Liver (tissue), 9 donors: ENCODE measurements around the gene PCAT7. TPM values are rescaled to one million over a fixed set of nuclear protein-coding genes. Genes with fewer than 3 reads are reported as not detected.

Experiments
- DNase-seq: peaks from one replicate; pipeline ENCODE4 v3.0.0-alpha.2; 2017; ENCODE audit warnings: low spot score
- H3K27ac ChIP-seq, 2 donors: one replicate each; pipeline ENCODE4 v1.7.0; 2013; ENCODE audit warnings: inconsistent platforms in 2 of 2, low read length in 2 of 2, control low read depth in 1 of 2, low read depth in 1 of 2, mild to moderate bottlenecking in 1 of 2
- H3K27me3 ChIP-seq, 4 donors: one replicate each; pipeline versions ENCODE4 v1.6.1 to v1.7.0; 2013; ENCODE audit warnings: low read length in 3 of 4, inconsistent platforms in 1 of 4, mild to moderate bottlenecking in 1 of 4, moderate library complexity in 1 of 4; ENCODE audit not compliant: control insufficient read depth in 4 of 4, insufficient read depth in 4 of 4
- H3K36me3 ChIP-seq, 4 donors: one replicate each; pipeline versions ENCODE4 v1.6.1 to v1.7.0; 2013; ENCODE audit warnings: low read length in 3 of 4, mild to moderate bottlenecking in 3 of 4, low read depth in 1 of 4, moderate library complexity in 1 of 4; ENCODE audit not compliant: control insufficient read depth in 4 of 4, insufficient read depth in 3 of 4
- H3K4me1 ChIP-seq, 4 donors: one replicate each; pipeline versions ENCODE4 v1.6.1 to v1.7.0; 2013; ENCODE audit warnings: low read length in 3 of 4, mild to moderate bottlenecking in 3 of 4, moderate library complexity in 1 of 4; ENCODE audit not compliant: control insufficient read depth in 4 of 4, insufficient read depth in 4 of 4
- H3K4me3 ChIP-seq, 3 donors: one replicate each; pipeline versions ENCODE4 v1.6.1 to v1.7.0; 2013; ENCODE audit warnings: low read length in 3 of 3, control low read depth in 1 of 3, low read depth in 1 of 3, mild to moderate bottlenecking in 1 of 3
- H3K9ac ChIP-seq, 2 donors: one replicate each; pipeline ENCODE4 v1.7.0; 2013; ENCODE audit warnings: low read length in 2 of 2, mild to moderate bottlenecking in 2 of 2, moderate library complexity in 2 of 2, control low read depth in 1 of 2, low read depth in 1 of 2
- H3K9me3 ChIP-seq, 4 donors: one replicate each; pipeline versions ENCODE4 v1.6.1 to v1.7.0; 2013; ENCODE audit warnings: low read length in 3 of 4; ENCODE audit not compliant: control insufficient read depth in 4 of 4
- EGR1 ChIP-seq, 2 donors: IDR thresholded peaks; 2 replicates each; pipeline ENCODE4 v1.6.1; 2016 to 2018; ENCODE audit warnings: antibody characterized with exemption in 2 of 2, low read depth in 2 of 2
- FOXA1 ChIP-seq: IDR thresholded peaks from 2 replicates; pipeline ENCODE4 v1.6.1; 2016; ENCODE audit warnings: antibody characterized with exemption
- FOXA2 ChIP-seq: IDR thresholded peaks from 2 replicates; pipeline ENCODE4 v1.6.1; 2016; ENCODE audit warnings: antibody characterized with exemption
- HNF4G ChIP-seq: IDR thresholded peaks from 2 replicates; pipeline ENCODE4 v1.6.1; 2016; ENCODE audit warnings: antibody characterized with exemption
- NR2F2 ChIP-seq: IDR thresholded peaks from 2 replicates; pipeline ENCODE4 v1.6.1; 2016; ENCODE audit warnings: antibody characterized with exemption
- RAD21 ChIP-seq, 2 donors: IDR thresholded peaks; 2 replicates each; pipeline ENCODE4 v1.6.1; 2016; ENCODE audit warnings: antibody characterized with exemption in 2 of 2, mild to moderate bottlenecking in 2 of 2
- RXRA ChIP-seq, 2 donors: IDR thresholded peaks; 2 replicates each; pipeline ENCODE4 v1.6.1; 2017 to 2018; ENCODE audit warnings: antibody characterized with exemption in 2 of 2, mild to moderate bottlenecking in 1 of 2
- YY1 ChIP-seq: IDR thresholded peaks from 2 replicates; pipeline ENCODE4 v1.6.1; 2016; ENCODE audit warnings: antibody characterized with exemption, mild to moderate bottlenecking
- WGBS: extraction: QIAGEN DNeasy Blood & Tissue Kit; methylation state at CpG from one replicate; pipeline ENCODE4 v1.1.7; 2013; 5-methylcytosine and 5-hydroxymethylcytosine counted together
- polyA plus RNA-seq, 2 donors: library from polyadenylated mRNA; stranded (reverse) in 1 of 2; unstranded in 1 of 2; fragments of 200-250 nt in 1 of 2; fragments of >200 nt in 1 of 2; fragmentation: Nextera tagmentation in 1 of 2; extraction: Ambion mirVana in 1 of 2; gene quantifications; one replicate each; pipeline versions ENCODE4 v1.2.1 to v1.2.3, GENCODE V29; 2013 to 2015
- total RNA-seq, 2 donors: library from RNA; depleted of rRNA; stranded (reverse); fragments of >200 nt; gene quantifications; one replicate each; pipeline ENCODE4 v1.2.3, GENCODE V29; 2014
- TF ChIP-seq, protein P1 (sequence below): IDR thresholded peaks from 2 replicates; pipeline ENCODE4 v1.6.1; 2016; ENCODE audit warnings: antibody characterized with exemption
- TF ChIP-seq, protein P2 (sequence below): IDR thresholded peaks from 2 replicates; pipeline ENCODE4 v1.6.1; 2016; ENCODE audit warnings: antibody characterized with exemption, mild to moderate bottlenecking
- TF ChIP-seq, protein P3 (sequence below): IDR thresholded peaks from 2 replicates; pipeline ENCODE4 v1.6.1; 2016; ENCODE audit warnings: antibody characterized with exemption
- TF ChIP-seq, protein P4 (sequence below): IDR thresholded peaks from 2 replicates; pipeline ENCODE4 v1.6.1; 2016; ENCODE audit warnings: antibody characterized with exemption
- TF ChIP-seq, protein P5 (sequence below): fragments of 150-350 bp; IDR thresholded peaks from 2 replicates; pipeline ENCODE4 v1.5.1; 2017; ENCODE audit warnings: improper control_type of control experiment, low read depth, low read length; ENCODE audit not compliant: missing input control
- donor health status: healthy.
- donor health status: healthy.
- donor health status: healthy.
- donor health status: healthy.
- donor health status: healthy.

Gene PCAT7
- total and polyA plus RNA-seq, 4 donors, result 0.19 to 0.95 (median 0.69) TPM

DNA sequence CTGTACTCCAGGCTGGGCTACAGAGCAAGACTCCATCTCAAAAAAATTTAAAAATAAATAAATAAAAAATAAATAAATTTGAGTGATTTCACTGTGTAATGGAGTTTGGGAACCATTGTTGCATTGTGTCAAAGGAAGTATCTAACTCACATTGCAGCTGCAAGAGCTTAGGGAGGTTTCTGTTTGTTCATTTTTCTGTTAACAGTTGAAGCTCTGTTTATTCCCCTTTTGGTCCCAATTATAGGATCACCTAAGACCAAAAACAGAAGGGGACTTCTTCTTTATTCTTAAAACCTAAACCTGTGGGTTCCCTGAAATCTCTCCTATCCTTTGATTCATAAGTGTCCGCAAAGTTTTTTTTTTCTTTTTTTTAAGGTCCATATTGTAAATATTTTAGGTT, 28.6 kb upstream of the PCAT7 start:
- no peak for DNase-seq
- Histone ChIP-seq H3K9ac (no peak overlapping the region), H3K9me3 (no peaks in the 10 kb centered on the region), H3K27me3 (no peaks in the 10 kb centered on the region), H3K4me3 (no peak overlapping the region), H3K27ac (no peak overlapping the region), H3K4me1 (no peaks in the 10 kb centered on the region), H3K36me3 (no peaks in the 10 kb centered on the region)
- WGBS, result 100% methylated on average over 1 of the region's 1 CpG
- TF ChIP-seq YY1 (no peak), FOXA1 (no peak), FOXA2 (no peak), HNF4G (no peak), NR2F2 (no peak), EGR1 (IDR thresholded peaks at IDR 0.05; ENCODE audit: low read depth in 2 of 2) (no peak), RAD21 (IDR thresholded peaks at IDR 0.05) (no peak)
- TF ChIP-seq, protein P1, sequence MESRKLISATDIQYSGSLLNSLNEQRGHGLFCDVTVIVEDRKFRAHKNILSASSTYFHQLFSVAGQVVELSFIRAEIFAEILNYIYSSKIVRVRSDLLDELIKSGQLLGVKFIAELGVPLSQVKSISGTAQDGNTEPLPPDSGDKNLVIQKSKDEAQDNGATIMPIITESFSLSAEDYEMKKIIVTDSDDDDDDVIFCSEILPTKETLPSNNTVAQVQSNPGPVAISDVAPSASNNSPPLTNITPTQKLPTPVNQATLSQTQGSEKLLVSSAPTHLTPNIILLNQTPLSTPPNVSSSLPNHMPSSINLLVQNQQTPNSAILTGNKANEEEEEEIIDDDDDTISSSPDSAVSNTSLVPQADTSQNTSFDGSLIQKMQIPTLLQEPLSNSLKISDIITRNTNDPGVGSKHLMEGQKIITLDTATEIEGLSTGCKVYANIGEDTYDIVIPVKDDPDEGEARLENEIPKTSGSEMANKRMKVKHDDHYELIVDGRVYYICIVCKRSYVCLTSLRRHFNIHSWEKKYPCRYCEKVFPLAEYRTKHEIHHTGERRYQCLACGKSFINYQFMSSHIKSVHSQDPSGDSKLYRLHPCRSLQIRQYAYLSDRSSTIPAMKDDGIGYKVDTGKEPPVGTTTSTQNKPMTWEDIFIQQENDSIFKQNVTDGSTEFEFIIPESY, result no peak
- TF ChIP-seq, protein P2, sequence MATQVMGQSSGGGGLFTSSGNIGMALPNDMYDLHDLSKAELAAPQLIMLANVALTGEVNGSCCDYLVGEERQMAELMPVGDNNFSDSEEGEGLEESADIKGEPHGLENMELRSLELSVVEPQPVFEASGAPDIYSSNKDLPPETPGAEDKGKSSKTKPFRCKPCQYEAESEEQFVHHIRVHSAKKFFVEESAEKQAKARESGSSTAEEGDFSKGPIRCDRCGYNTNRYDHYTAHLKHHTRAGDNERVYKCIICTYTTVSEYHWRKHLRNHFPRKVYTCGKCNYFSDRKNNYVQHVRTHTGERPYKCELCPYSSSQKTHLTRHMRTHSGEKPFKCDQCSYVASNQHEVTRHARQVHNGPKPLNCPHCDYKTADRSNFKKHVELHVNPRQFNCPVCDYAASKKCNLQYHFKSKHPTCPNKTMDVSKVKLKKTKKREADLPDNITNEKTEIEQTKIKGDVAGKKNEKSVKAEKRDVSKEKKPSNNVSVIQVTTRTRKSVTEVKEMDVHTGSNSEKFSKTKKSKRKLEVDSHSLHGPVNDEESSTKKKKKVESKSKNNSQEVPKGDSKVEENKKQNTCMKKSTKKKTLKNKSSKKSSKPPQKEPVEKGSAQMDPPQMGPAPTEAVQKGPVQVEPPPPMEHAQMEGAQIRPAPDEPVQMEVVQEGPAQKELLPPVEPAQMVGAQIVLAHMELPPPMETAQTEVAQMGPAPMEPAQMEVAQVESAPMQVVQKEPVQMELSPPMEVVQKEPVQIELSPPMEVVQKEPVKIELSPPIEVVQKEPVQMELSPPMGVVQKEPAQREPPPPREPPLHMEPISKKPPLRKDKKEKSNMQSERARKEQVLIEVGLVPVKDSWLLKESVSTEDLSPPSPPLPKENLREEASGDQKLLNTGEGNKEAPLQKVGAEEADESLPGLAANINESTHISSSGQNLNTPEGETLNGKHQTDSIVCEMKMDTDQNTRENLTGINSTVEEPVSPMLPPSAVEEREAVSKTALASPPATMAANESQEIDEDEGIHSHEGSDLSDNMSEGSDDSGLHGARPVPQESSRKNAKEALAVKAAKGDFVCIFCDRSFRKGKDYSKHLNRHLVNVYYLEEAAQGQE, result no peak
- TF ChIP-seq, protein P3, sequence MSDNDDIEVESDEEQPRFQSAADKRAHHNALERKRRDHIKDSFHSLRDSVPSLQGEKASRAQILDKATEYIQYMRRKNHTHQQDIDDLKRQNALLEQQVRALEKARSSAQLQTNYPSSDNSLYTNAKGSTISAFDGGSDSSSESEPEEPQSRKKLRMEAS, result no peak
- TF ChIP-seq, protein P4, sequence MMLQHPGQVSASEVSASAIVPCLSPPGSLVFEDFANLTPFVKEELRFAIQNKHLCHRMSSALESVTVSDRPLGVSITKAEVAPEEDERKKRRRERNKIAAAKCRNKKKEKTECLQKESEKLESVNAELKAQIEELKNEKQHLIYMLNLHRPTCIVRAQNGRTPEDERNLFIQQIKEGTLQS, result no peak
- TF ChIP-seq, protein P5, sequence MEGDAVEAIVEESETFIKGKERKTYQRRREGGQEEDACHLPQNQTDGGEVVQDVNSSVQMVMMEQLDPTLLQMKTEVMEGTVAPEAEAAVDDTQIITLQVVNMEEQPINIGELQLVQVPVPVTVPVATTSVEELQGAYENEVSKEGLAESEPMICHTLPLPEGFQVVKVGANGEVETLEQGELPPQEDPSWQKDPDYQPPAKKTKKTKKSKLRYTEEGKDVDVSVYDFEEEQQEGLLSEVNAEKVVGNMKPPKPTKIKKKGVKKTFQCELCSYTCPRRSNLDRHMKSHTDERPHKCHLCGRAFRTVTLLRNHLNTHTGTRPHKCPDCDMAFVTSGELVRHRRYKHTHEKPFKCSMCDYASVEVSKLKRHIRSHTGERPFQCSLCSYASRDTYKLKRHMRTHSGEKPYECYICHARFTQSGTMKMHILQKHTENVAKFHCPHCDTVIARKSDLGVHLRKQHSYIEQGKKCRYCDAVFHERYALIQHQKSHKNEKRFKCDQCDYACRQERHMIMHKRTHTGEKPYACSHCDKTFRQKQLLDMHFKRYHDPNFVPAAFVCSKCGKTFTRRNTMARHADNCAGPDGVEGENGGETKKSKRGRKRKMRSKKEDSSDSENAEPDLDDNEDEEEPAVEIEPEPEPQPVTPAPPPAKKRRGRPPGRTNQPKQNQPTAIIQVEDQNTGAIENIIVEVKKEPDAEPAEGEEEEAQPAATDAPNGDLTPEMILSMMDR, result no peak

DNA sequence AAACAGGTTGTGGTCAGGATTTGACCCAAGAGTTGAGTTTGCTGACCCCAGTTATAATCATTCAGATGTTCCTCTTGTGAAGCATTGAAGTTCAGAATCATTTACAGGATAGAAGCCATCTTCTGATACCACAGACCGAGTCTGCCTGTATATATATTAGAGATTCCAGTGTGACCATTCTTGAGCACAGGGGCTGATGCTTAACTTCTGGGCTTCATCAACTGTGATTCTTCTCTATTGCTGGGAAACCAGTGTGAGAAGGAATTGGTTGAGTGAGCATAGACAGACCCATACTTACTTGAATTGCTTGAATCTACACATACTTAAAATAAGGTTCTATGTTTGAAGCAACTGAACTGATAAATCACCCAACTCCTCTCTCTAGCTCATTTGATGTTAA, 27.9 kb upstream of the PCAT7 start:
- H3K9ac ChIP-seq, result no peak overlapping the region
- H3K9me3 ChIP-seq, result no peaks in the 10 kb centered on the region
- no peak for DNase-seq
- H3K36me3 ChIP-seq, result no peaks in the 10 kb centered on the region
- H3K4me3 ChIP-seq, result no peak overlapping the region
- WGBS, result 88% methylated on average over 1 of the region's 1 CpG
- no peaks in the 10 kb centered on the region for H3K4me1 ChIP-seq
- TF ChIP-seq RAD21 (IDR thresholded peaks at IDR 0.05) (no peak), HNF4G (no peak), RXRA (IDR thresholded peaks at IDR 0.05) (no peak), YY1 (no peak)
- TF ChIP-seq, protein P4, result no peak
- no peaks in the 10 kb centered on the region for H3K27me3 ChIP-seq
- no peak overlapping the region for H3K27ac ChIP-seq
